Breast epithelium (tissue), 4 donors: ENCODE results near the gene GNAO1. TPM values are rescaled to one million over a fixed set of nuclear protein-coding genes. Genes with fewer than 3 reads are reported as not detected.
A peak's percentile ranks its signal among the peaks of the same experiment; 100 is the strongest.

Experiments used
- DNase-seq, 2 donors: peaks; one replicate each; pipeline ENCODE4 v3.0.0-alpha.2; 2019; ENCODE audit warnings: low spot score in 2 of 2
- H3K27ac ChIP-seq, 2 donors: fragments of 200-600 bp; sonication (generic) in 1 of 2; one replicate each; pipeline ENCODE4 v1.5.1; 2016 to 2019; ENCODE audit warnings: mild to moderate bottlenecking in 1 of 2
- H3K27me3 ChIP-seq, 2 donors: fragments of 200-600 bp; sonication (generic) in 1 of 2; one replicate each; pipeline versions ENCODE4 v1.5.1 to v1.6.0; 2017 to 2019; ENCODE audit warnings: control low read depth in 1 of 2, mild to moderate bottlenecking in 1 of 2
- H3K36me3 ChIP-seq: fragments of 200-600 bp; one replicate; pipeline ENCODE4 v1.5.1; 2019
- H3K4me1 ChIP-seq, 2 donors: fragments of 200-600 bp; sonication (generic); one replicate each; pipeline ENCODE4 v1.5.1; 2016 to 2019; ENCODE audit warnings: control low read depth in 1 of 2
- H3K4me3 ChIP-seq, 3 donors: fragments of 200-600 bp; sonication (generic); 1 replicate in 2 of 3; 2 replicates in 1 of 3; pipeline ENCODE4 v1.5.1; 2016 to 2019; ENCODE audit warnings: mild to moderate bottlenecking in 3 of 3, moderate library complexity in 2 of 3
- H3K9me3 ChIP-seq, 2 donors: fragments of 200-600 bp; sonication (generic) in 1 of 2; one replicate each; pipeline ENCODE4 v1.5.1; 2016 to 2019; ENCODE audit warnings: control low read depth in 1 of 2
- CTCF ChIP-seq, 3 donors: fragments of 450-650 bp; IDR thresholded peaks; one replicate each; pipeline ENCODE4 v1.5.1; 2016 to 2017; ENCODE audit warnings: antibody characterized with exemption in 3 of 3, mild to moderate bottlenecking in 3 of 3, moderate library complexity in 3 of 3
- POLR2A ChIP-seq: fragments of 450-650 bp; IDR thresholded peaks from one replicate; pipeline ENCODE4 v1.6.1; 2016; ENCODE audit warnings: antibody characterized with exemption, mild to moderate bottlenecking, moderate library complexity
- POLR2AphosphoS5 ChIP-seq, 3 donors: sonication (generic); formaldehyde crosslinking; IDR thresholded peaks; one replicate each; pipeline ENCODE4 v1.6.1; 2017; ENCODE audit warnings: antibody characterized with exemption in 3 of 3
- intact Hi-C: fragments of 100-400 bp; cut with DNase I; formaldehyde crosslinking; loops from one replicate; pipeline ENCODE4 v1.15.1; 2023; ENCODE audit warnings: low total_unique reads
- total RNA-seq, 3 donors: library from RNA; depleted of rRNA; stranded (reverse); fragments of >200 nt; gene quantifications; one replicate each; pipeline ENCODE4 v1.1.0, GENCODE V29; 2016

Gene GNAO1
- total RNA-seq, 3 donors from 2014 or later = 0.96 to 1.9 (median 0.98) TPM

DNA sequence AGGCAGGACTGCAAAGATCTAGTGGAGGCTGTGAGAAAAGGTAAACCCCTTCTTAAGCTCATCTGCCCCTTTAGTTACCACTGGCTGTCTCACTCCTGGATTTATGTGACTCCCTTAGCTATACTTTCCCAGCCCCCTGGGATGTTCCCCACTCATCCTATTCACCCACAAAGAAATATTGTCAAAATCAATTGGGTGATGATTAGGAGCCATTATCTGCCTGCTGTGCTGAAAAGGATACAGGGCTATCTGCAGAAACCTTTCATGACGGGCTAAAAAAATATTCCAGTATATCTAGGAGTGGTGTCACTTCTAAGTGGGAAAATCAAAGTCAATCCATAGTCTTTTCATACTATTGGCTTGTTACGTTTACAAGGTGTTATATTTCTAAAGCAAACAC lies 8.0 kb upstream of the GNAO1 start:
- intact Hi-C loops = no loop called here
- TF ChIP-seq CTCF (IDR thresholded peaks at IDR 0.05) (no peak), POLR2AphosphoS5 (IDR thresholded peaks at IDR 0.05) (no peak), POLR2A (no peak)

DNA sequence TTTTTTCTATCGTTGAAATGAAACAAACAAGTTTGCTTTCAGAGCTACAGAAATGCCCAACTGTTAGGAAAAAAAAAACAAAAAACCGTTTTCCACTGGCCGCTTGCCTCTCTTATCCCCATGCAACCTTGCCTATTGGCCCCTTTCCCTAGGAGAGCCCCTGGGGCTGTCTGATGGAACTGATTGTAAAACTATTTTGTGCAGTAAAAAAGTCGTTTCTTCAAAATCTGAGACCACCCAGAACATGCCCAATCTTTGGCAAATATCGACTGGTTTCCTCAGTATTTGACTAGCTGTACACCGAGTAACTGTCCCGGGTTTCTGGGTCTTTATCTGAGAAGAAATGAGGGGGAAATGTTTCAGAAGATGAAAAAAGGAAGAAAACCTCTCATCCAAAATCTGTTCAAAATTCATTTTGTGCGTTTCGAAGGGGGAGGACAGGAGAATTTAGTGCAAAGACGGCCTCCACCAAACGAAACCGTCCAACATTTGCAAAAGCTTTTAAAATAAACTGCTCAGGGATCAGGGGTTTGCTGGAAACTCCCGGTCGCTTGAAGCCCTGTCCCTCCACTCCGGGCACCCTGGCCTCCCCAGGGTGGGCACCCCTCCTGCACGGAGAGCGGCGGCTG lies 1.1 kb upstream of the GNAO1 start:
- H3K36me3 ChIP-seq = no peaks in the 10 kb centered on the region
- DNase-seq = no peak
- TF ChIP-seq POLR2A (no peak), POLR2AphosphoS5 (IDR thresholded peaks at IDR 0.05) (no peak), CTCF (IDR thresholded peaks at IDR 0.05) (no peak)
- H3K9me3 ChIP-seq = no peaks in the 10 kb centered on the region
- peak overlapping the region; percentile 29 to 78 for H3K27ac ChIP-seq
- intact Hi-C loops = no loop called here
- peaks cover 0 to 5% of the 10 kb centered on the region in 2 donors for H3K4me1 ChIP-seq
- H3K27me3 ChIP-seq = peaks cover 4 to 27% of the 10 kb centered on the region in 2 donors
- H3K4me3 ChIP-seq = peak overlapping the region; percentile 58 to 80 (median 60)

More for the DNA sequence above, 8.0 kb upstream of the GNAO1 start:
- Histone ChIP-seq H3K27me3 (no peaks in the 10 kb centered on the region), H3K9me3 (peaks cover 0 to 6% of the 10 kb centered on the region in 2 donors), H3K36me3 (no peaks in the 10 kb centered on the region), H3K27ac (no peak overlapping the region), H3K4me1 (no peaks in the 10 kb centered on the region), H3K4me3 (no peak overlapping the region)
- DNase-seq = no peak

DNA sequence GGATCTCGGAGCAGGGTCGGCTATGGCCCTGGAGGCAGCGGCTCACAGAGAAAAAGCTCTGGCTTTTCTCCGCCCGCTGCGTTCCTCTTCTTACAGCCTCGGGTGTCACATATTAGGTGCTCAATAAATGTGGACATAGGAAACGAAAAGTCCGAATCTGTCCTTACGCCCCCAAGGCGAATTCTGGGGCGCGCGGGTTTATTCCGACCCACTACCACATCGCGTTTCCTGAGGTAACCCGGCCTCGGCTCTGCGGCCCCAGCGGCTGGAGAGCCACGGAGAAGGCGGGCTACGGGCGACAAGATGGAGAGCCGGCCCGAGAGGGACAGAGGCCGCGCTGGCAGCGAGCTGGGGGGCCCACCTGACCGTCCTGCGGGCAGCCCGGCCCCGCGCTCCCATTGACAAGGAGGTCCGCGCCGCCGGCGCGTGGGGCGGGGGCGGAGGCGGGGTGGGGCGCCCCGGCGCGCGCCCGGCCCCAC lies 573 bp upstream of the GNAO1 start:
- Histone ChIP-seq H3K9me3 (no peaks in the 10 kb centered on the region), H3K27ac (peak overlapping the region; percentile 29 to 78), H3K27me3 (peaks cover 4 to 27% of the 10 kb centered on the region in 2 donors), H3K4me3 (peak overlapping the region; percentile 58 to 80 (median 60)), H3K4me1 (peaks cover 0 to 5% of the 10 kb centered on the region in 2 donors), H3K36me3 (no peaks in the 10 kb centered on the region)
- no peak for DNase-seq
- intact Hi-C loops = no loop called here
- TF ChIP-seq POLR2A (no peak), CTCF (IDR thresholded peaks at IDR 0.05) (no peak), POLR2AphosphoS5 (IDR thresholded peaks at IDR 0.05) (no peak)

- DNase-seq = no peak
- Histone ChIP-seq H3K4me1 (peaks cover 0 to 5% of the 10 kb centered on the region in 2 donors), H3K27me3 (peaks cover 4 to 27% of the 10 kb centered on the region in 2 donors), H3K27ac (no peak overlapping the region), H3K4me3 (peak overlapping the region; percentile 58 to 80 (median 60)), H3K9me3 (no peaks in the 10 kb centered on the region), H3K36me3 (no peaks in the 10 kb centered on the region)
- intact Hi-C loops = no loop called here
- TF ChIP-seq POLR2A (no peak), POLR2AphosphoS5 (IDR thresholded peaks at IDR 0.05) (no peak), CTCF (IDR thresholded peaks at IDR 0.05) (no peak)
These were observed 746 bp downstream of the GNAO1 start for GRCh38 chr16:56191835-56192634.

DNA sequence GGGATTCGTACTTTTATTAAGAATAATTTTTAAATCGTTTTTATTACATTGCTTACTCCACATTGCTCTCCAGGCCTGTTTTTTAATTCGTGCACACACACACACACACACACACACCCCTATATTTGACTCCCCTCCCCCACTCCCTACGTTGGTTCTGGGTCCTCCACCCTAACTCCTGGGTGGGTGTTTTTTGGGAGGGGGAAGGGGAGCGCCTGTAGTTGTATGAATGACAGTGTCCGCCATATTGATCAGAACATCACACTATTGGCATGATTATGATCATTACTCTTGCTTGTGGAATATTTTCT lies 1.3 kb downstream of the GNAO1 start:
- H3K9me3 ChIP-seq = no peaks in the 10 kb centered on the region
- peaks cover 4 to 27% of the 10 kb centered on the region in 2 donors for H3K27me3 ChIP-seq
- no peaks in the 10 kb centered on the region for H3K36me3 ChIP-seq
- no peak for DNase-seq
- no peak overlapping the region for H3K27ac ChIP-seq
- H3K4me3 ChIP-seq = peak overlapping the region in 1 of 3 donors; percentile 80
- TF ChIP-seq POLR2A (no peak), POLR2AphosphoS5 (IDR thresholded peaks at IDR 0.05) (no peak), CTCF (IDR thresholded peaks at IDR 0.05) (no peak)
- peaks cover 0 to 5% of the 10 kb centered on the region in 2 donors for H3K4me1 ChIP-seq
- intact Hi-C loops = no loop called here
